ENCODE results near the gene STX8.

The STX8 gene

GRCh38 chr17:9522074-9522473 lies 53.5 kb downstream of the STX8 start:
- TF ChIP-seq CTCF (IDR thresholded peaks at IDR 0.05; ENCODE audit: insufficient read depth, low read depth, low read length, missing control alignments), result peak; percentile 56
- no peak overlapping the region for H3K4me3 ChIP-seq (ENCODE audit: low read length)
- peak; percentile 64 for DNase-seq (ENCODE audit: low read depth)

GRCh38 chr17:9521062-9521461 lies 54.6 kb downstream of the STX8 start:
- no peak for DNase-seq (ENCODE audit: low read depth)
- no peak for TF ChIP-seq CTCF (IDR thresholded peaks at IDR 0.05; ENCODE audit: insufficient read depth, low read depth, low read length, missing control alignments)
- no peak overlapping the region for H3K4me3 ChIP-seq (ENCODE audit: low read length)

- no peak for TF ChIP-seq CTCF (IDR thresholded peaks at IDR 0.05; ENCODE audit: insufficient read depth, low read depth, low read length, missing control alignments)
- DNase-seq (ENCODE audit: low read depth), result no peak
- H3K4me3 ChIP-seq (ENCODE audit: low read length), result no peak overlapping the region
These were observed 55.0 kb downstream of the STX8 start for GRCh38 chr17:9520649-9521048.

- DNase-seq (ENCODE audit: low read depth), result no peak
- H3K4me3 ChIP-seq (ENCODE audit: low read length), result no peak overlapping the region
- no peak for TF ChIP-seq CTCF (IDR thresholded peaks at IDR 0.05; ENCODE audit: insufficient read depth, low read depth, low read length, missing control alignments)
These were observed 55.9 kb downstream of the STX8 start for GRCh38 chr17:9519583-9520272.

GRCh38 chr17:9517396-9517795 lies 58.2 kb downstream of the STX8 start:
- no peak for TF ChIP-seq CTCF (IDR thresholded peaks at IDR 0.05; ENCODE audit: insufficient read depth, low read depth, low read length, missing control alignments)
- no peak for DNase-seq (ENCODE audit: low read depth)

GRCh38 chr17:9513266-9513665 lies 62.4 kb downstream of the STX8 start:
- H3K4me3 ChIP-seq (ENCODE audit: low read length), result no peak overlapping the region
- no peak for TF ChIP-seq CTCF (IDR thresholded peaks at IDR 0.05; ENCODE audit: insufficient read depth, low read depth, low read length, missing control alignments)
- DNase-seq (ENCODE audit: low read depth), result no peak

More at GRCh38 chr17:9517396-9517795, 58.2 kb downstream of the STX8 start:
- H3K4me3 ChIP-seq (ENCODE audit: low read length), result no peak overlapping the region
